Measurements from ENCODE around the gene KLF11.

DNA sequence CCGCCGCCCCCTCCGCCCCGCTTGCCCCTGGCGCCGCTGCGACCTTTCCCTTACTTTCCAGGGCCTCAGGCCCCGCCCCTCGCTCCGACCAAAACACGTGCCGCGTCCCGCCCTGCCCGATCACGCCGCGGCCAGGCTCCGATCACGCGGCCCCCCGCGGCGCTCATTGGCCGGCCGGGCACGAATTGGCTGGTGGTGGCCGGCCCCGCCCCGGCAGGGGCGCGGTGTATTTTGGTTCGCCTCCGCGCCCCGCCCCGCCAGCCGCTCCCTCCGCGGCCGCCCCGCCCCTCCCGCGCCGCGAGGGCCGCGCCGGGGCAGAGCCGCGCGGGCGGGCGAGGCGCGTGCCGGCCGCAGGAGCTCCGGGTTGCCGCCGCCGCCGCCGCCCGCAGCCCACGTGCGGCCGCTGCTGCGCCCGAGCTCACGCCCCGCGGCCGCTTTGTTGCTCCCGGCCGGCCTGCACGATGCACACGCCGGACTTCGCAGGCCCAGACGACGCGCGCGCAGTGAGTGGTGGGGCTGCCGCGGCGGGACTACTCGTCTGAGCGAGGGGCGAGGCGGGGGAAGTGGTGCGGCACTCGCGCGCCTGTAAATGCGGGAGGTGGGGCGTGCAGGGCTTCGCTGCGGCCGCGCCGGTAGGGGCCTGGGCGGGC, at the start of gene KLF11:
- TF ChIP-seq, protein P1, sequence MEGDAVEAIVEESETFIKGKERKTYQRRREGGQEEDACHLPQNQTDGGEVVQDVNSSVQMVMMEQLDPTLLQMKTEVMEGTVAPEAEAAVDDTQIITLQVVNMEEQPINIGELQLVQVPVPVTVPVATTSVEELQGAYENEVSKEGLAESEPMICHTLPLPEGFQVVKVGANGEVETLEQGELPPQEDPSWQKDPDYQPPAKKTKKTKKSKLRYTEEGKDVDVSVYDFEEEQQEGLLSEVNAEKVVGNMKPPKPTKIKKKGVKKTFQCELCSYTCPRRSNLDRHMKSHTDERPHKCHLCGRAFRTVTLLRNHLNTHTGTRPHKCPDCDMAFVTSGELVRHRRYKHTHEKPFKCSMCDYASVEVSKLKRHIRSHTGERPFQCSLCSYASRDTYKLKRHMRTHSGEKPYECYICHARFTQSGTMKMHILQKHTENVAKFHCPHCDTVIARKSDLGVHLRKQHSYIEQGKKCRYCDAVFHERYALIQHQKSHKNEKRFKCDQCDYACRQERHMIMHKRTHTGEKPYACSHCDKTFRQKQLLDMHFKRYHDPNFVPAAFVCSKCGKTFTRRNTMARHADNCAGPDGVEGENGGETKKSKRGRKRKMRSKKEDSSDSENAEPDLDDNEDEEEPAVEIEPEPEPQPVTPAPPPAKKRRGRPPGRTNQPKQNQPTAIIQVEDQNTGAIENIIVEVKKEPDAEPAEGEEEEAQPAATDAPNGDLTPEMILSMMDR (conservative IDR thresholded peaks at IDR 0.05) = no peak
- TF ChIP-seq EZH2 (IDR thresholded peaks at IDR 0.05; ENCODE audit: low read depth) = no peak

Data from PC-9 (cell line).